ENCODE measurements around the gene SP1.

SP1 gene

DNA sequence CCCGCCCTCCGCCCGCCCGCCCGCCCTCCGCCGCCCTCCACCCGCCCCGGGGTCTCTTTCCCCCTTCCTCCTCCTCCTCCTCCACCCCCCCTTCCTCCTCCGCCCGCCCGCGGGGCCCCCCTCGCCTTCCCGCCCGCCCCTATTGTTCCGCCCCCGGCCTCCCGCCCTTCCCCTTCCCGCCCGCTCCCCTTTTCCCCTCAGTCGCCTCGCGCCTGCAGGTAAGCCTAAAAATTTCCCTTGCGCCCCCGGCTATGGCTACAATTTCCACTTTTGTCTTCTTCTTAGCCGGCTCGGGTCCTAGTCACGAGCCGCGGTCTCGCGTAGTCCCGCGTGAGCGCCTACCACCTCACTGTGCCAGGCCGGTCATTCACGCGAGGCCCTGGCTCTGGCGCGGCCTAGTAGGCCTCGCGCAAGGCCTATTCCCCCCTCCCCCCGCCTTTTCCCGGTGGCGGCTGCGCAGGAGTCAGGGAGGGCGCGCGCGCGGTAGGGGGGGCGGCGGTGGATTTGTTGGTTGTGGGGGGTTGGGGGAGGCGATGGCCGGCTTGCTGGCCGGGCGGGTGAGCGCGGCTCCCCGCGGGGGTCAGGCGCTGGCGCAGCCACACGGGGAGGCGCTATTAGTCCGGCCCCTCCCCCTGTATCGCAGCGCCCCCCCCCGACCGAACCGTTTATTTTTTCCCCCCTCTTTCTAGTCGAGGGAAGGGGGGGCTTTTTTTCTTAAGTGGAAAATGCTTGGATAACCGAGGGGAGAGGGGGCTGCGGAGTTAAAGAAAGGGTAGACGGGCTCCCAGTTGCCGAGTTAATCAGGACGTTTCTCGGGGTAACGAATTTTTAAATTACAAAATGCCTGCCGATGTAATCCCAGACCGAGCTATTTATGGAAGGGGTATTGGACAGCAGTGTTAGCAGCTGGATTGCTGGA lies 72.4 kb downstream of the SP1 start:
- no peaks in the 10 kb centered on the region for H3K9me3 ChIP-seq (ENCODE audit: control insufficient read depth, insufficient read depth, low read depth, low read length)
- ChIA-PET POLR2A (interaction anchor here (0.7 to 1.2 kb wide), 6 partner anchors 8 to 108 kb away, joined by 3 to 4 read pairs (median 3); partner anchors contain the start of genes PRR13 and TARBP2), CTCF (interaction anchor here (0.6 kb wide), 2 partner anchors 11 to 51 kb away, joined by 3 read pairs; no protein-coding TSS in a partner anchor)
- H3K27ac ChIP-seq (ENCODE audit: extremely low read depth, low read depth, low read length) = peak overlapping the region; percentile 98
- H3K36me3 ChIP-seq (ENCODE audit: control insufficient read depth in 2 of 2, insufficient read depth in 1 of 2, low read length in 2 of 2) = peaks cover 31 to 56% of the 10 kb centered on the region in 2 experiments
- peak overlapping the region; percentile 99 for H3K4me3 ChIP-seq (ENCODE audit: low read depth, low read length)
- H3K4me1 ChIP-seq (ENCODE audit: control insufficient read depth, insufficient read depth, low read length) = peaks cover 3% of the 10 kb centered on the region
- TF ChIP-seq FEZF1 (tag by site-specific recombination; IDR thresholded peaks at IDR 0.05) (no peak), ZNF707 (tag by site-specific recombination; IDR thresholded peaks at IDR 0.05) (no peak), ZNF529 (tag by site-specific recombination; IDR thresholded peaks at IDR 0.05; ENCODE audit: insufficient replicate concordance) (no peak), ZNF664 (tag by site-specific recombination; IDR thresholded peaks at IDR 0.05) (no peak), ZNF830 (tag by site-specific recombination; IDR thresholded peaks at IDR 0.05; ENCODE audit: low read depth) (no peak), ZFP37 (tag by site-specific recombination; IDR thresholded peaks at IDR 0.05) (peak; percentile 83), PRDM1 (tag by site-specific recombination; IDR thresholded peaks at IDR 0.05) (no peak), ZNF2 (tag by site-specific recombination; IDR thresholded peaks at IDR 0.05) (peak; percentile 76), ZNF76 (tag by site-specific recombination; IDR thresholded peaks at IDR 0.05; ENCODE audit: borderline replicate concordance, low read depth) (peak; percentile 90), ZNF175 (tag by site-specific recombination; IDR thresholded peaks at IDR 0.05) (no peak), ZIC2 (tag by site-specific recombination; IDR thresholded peaks at IDR 0.05) (peak; percentile 83), ZNF16 (tag by site-specific recombination; IDR thresholded peaks at IDR 0.05; ENCODE audit: low read depth) (no peak; the same call in 1 of the 2 replicates), GFI1B (tag by site-specific recombination; IDR thresholded peaks at IDR 0.05) (0 out of 2 replicates have a peak, but pooled peaks have one; percentile 7), ZNF132 (tag by site-specific recombination; IDR thresholded peaks at IDR 0.05; ENCODE audit: borderline replicate concordance) (no peak), ZNF155 (tag by site-specific recombination; IDR thresholded peaks at IDR 0.05) (no peak), ZNF510 (tag by site-specific recombination; IDR thresholded peaks at IDR 0.05; ENCODE audit: insufficient replicate concordance) (no peak), ZNF585B (tag by site-specific recombination; IDR thresholded peaks at IDR 0.05) (no peak), ZBTB21 (tag by site-specific recombination; IDR thresholded peaks at IDR 0.05) (0 out of 2 replicates have a peak, but pooled peaks have one; percentile 11)
- TF ChIP-seq, protein P1, sequence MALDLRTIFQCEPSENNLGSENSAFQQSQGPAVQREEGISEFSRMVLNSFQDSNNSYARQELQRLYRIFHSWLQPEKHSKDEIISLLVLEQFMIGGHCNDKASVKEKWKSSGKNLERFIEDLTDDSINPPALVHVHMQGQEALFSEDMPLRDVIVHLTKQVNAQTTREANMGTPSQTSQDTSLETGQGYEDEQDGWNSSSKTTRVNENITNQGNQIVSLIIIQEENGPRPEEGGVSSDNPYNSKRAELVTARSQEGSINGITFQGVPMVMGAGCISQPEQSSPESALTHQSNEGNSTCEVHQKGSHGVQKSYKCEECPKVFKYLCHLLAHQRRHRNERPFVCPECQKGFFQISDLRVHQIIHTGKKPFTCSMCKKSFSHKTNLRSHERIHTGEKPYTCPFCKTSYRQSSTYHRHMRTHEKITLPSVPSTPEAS (tag by site-specific recombination; IDR thresholded peaks at IDR 0.05) = peak; percentile 54; the same call in 1 of the 2 replicates
- TF ChIP-seq, protein P2, sequence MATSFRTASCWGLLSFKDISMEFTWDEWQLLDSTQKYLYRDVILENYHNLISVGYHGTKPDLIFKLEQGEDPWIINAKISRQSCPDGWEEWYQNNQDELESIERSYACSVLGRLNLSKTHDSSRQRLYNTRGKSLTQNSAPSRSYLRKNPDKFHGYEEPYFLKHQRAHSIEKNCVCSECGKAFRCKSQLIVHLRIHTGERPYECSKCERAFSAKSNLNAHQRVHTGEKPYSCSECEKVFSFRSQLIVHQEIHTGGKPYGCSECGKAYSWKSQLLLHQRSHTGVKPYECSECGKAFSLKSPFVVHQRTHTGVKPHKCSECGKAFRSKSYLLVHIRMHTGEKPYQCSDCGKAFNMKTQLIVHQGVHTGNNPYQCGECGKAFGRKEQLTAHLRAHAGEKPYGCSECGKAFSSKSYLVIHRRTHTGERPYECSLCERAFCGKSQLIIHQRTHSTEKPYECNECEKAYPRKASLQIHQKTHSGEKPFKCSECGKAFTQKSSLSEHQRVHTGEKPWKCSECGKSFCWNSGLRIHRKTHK (tag by site-specific recombination; IDR thresholded peaks at IDR 0.05) = no peak
- TF ChIP-seq, protein P3, sequence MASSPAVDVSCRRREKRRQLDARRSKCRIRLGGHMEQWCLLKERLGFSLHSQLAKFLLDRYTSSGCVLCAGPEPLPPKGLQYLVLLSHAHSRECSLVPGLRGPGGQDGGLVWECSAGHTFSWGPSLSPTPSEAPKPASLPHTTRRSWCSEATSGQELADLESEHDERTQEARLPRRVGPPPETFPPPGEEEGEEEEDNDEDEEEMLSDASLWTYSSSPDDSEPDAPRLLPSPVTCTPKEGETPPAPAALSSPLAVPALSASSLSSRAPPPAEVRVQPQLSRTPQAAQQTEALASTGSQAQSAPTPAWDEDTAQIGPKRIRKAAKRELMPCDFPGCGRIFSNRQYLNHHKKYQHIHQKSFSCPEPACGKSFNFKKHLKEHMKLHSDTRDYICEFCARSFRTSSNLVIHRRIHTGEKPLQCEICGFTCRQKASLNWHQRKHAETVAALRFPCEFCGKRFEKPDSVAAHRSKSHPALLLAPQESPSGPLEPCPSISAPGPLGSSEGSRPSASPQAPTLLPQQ (tag by site-specific recombination; IDR thresholded peaks at IDR 0.05) = peak; percentile 48
- TF ChIP-seq, protein P4, sequence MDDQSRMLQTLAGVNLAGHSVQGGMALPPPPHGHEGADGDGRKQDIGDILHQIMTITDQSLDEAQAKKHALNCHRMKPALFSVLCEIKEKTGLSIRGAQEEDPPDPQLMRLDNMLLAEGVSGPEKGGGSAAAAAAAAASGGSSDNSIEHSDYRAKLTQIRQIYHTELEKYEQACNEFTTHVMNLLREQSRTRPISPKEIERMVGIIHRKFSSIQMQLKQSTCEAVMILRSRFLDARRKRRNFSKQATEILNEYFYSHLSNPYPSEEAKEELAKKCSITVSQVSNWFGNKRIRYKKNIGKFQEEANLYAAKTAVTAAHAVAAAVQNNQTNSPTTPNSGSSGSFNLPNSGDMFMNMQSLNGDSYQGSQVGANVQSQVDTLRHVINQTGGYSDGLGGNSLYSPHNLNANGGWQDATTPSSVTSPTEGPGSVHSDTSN (CRISPR knock-in tag; IDR thresholded peaks at IDR 0.05) = no peak
- TF ChIP-seq, protein P5, sequence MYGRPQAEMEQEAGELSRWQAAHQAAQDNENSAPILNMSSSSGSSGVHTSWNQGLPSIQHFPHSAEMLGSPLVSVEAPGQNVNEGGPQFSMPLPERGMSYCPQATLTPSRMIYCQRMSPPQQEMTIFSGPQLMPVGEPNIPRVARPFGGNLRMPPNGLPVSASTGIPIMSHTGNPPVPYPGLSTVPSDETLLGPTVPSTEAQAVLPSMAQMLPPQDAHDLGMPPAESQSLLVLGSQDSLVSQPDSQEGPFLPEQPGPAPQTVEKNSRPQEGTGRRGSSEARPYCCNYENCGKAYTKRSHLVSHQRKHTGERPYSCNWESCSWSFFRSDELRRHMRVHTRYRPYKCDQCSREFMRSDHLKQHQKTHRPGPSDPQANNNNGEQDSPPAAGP (tag by site-specific recombination; IDR thresholded peaks at IDR 0.05) = peak; percentile 96
- TF ChIP-seq, protein P6, sequence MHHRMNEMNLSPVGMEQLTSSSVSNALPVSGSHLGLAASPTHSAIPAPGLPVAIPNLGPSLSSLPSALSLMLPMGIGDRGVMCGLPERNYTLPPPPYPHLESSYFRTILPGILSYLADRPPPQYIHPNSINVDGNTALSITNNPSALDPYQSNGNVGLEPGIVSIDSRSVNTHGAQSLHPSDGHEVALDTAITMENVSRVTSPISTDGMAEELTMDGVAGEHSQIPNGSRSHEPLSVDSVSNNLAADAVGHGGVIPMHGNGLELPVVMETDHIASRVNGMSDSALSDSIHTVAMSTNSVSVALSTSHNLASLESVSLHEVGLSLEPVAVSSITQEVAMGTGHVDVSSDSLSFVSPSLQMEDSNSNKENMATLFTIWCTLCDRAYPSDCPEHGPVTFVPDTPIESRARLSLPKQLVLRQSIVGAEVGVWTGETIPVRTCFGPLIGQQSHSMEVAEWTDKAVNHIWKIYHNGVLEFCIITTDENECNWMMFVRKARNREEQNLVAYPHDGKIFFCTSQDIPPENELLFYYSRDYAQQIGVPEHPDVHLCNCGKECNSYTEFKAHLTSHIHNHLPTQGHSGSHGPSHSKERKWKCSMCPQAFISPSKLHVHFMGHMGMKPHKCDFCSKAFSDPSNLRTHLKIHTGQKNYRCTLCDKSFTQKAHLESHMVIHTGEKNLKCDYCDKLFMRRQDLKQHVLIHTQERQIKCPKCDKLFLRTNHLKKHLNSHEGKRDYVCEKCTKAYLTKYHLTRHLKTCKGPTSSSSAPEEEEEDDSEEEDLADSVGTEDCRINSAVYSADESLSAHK (tag by site-specific recombination; IDR thresholded peaks at IDR 0.05) = peak; percentile 64
- TF ChIP-seq, protein P7, sequence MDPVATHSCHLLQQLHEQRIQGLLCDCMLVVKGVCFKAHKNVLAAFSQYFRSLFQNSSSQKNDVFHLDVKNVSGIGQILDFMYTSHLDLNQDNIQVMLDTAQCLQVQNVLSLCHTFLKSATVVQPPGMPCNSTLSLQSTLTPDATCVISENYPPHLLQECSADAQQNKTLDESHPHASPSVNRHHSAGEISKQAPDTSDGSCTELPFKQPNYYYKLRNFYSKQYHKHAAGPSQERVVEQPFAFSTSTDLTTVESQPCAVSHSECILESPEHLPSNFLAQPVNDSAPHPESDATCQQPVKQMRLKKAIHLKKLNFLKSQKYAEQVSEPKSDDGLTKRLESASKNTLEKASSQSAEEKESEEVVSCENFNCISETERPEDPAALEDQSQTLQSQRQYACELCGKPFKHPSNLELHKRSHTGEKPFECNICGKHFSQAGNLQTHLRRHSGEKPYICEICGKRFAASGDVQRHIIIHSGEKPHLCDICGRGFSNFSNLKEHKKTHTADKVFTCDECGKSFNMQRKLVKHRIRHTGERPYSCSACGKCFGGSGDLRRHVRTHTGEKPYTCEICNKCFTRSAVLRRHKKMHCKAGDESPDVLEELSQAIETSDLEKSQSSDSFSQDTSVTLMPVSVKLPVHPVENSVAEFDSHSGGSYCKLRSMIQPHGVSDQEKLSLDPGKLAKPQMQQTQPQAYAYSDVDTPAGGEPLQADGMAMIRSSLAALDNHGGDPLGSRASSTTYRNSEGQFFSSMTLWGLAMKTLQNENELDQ (tag by site-specific recombination; IDR thresholded peaks at IDR 0.05; ENCODE audit: low read depth) = no peak

Measured in HEK293 (cell line).